Neural cell (in vitro differentiated cells): ENCODE results near the gene TBC1D19.

Source experiments
- CTCF ChIP-seq: fragments of 450-650 bp; IDR thresholded peaks from 2 replicates; pipeline ENCODE4 v1.5.1; 2014; ENCODE audit warnings: antibody characterized with exemption, mild to moderate bottlenecking, moderate library complexity; ENCODE audit not compliant: poor library complexity, severe bottlenecking
- EP300 ChIP-seq: fragments of 450-650 bp; conservative IDR thresholded peaks from 2 replicates; pipeline ENCODE4 v1.6.1; 2014; ENCODE audit warnings: antibody characterized with exemption, mild to moderate bottlenecking, moderate library complexity; ENCODE audit not compliant: poor library complexity, severe bottlenecking
- EZH2 ChIP-seq: fragments of 200-600, 300-800 bp; shearing (Covaris generic), sonication (generic); IDR thresholded peaks from 2 replicates; pipeline ENCODE4 v1.6.1; 2014; ENCODE audit warnings: antibody characterized with exemption, low read length, borderline replicate concordance, mild to moderate bottlenecking; ENCODE audit not compliant: insufficient read depth, poor library complexity, severe bottlenecking
- MXI1 ChIP-seq: fragments of 450-650 bp; conservative IDR thresholded peaks from 2 replicates; pipeline ENCODE4 v1.6.1; 2014; ENCODE audit warnings: antibody characterized with exemption, mild to moderate bottlenecking; ENCODE audit not compliant: poor library complexity, severe bottlenecking
- POLR2AphosphoS5 ChIP-seq: IDR thresholded peaks from 2 replicates; pipeline ENCODE4 v1.6.1; 2012
- SMC3 ChIP-seq: fragments of 450-650 bp; conservative IDR thresholded peaks from 2 replicates; pipeline ENCODE4 v1.6.1; 2014; ENCODE audit warnings: antibody characterized with exemption, mild to moderate bottlenecking, moderate library complexity; ENCODE audit not compliant: poor library complexity

GRCh38 chr4:26772096-26772873 lies 188.4 kb downstream of the TBC1D19 start:
- TF ChIP-seq MXI1 (no peak), CTCF (no peak), EZH2 (no peak), POLR2AphosphoS5 (no peak), EP300 (no peak), SMC3 (no peak)
